ENCODE results near the gene ACSS3.

DNA sequence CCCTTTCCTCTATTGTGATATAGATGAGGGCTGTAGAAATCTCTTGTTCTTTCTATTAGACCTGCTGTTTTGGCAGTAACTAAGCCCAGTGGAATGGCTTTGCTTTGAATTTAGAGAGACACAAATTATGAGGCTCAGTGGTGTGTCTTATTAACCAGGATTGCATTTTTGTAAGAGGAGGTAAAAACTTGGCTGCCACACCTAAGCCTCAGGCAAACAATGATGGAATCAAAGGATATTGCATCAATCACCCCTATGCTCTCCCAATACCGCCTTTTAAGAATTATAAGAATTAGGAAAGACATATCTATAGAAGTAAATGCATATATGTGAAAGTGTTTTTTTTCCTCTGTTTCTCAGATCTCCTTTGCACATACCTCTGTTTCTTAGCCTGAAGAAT, 63.3 kb downstream of the ACSS3 start:
- TF ChIP-seq POLR2A (IDR thresholded peaks at IDR 0.05; ENCODE audit: low read length) (no peak), GATA1 (IDR thresholded peaks at IDR 0.05; ENCODE audit: low read depth, low read length) (no peak)

Measured in erythroblast (primary cell).